ENCODE results near the gene PLK2. TPM values are rescaled to one million over a fixed set of nuclear protein-coding genes. Genes with fewer than 3 reads are reported as not detected.

The PLK2 gene
- polyA plus RNA-seq, 3 donors = 6.0 to 27.2 (median 24.2) TPM

- WGBS, 3 donors = 78 to 95% (median 89%) methylated on average over 2 of the region's 2 CpGs
- H3K27ac ChIP-seq (ENCODE audit: low read depth, low read length) = no peak overlapping the region
These were observed 53.5 kb downstream of the PLK2 start for GRCh38 chr5:58406394-58406793.

- no peak overlapping the region for H3K27ac ChIP-seq (ENCODE audit: low read depth, low read length)
- 43 to 61% (median 48%) methylated on average over 2 of the region's 2 CpGs for WGBS, 3 donors
These were observed 54.7 kb downstream of the PLK2 start for GRCh38 chr5:58405175-58405574.

GRCh38 chr5:58404734-58405133 lies 55.2 kb downstream of the PLK2 start:
- H3K27ac ChIP-seq (ENCODE audit: low read depth, low read length) = no peak overlapping the region
- WGBS, 3 donors = 85 to 94% (median 90%) methylated on average over 3 of the region's 3 CpGs

Other genes starting within 250 kb of the PLK2 start
- 1 to 10 TPM in 2 of 3 donors, under 1 TPM in 1; 0.32 to 1.1 (median 1.0) TPM for gene GAPT, start 31.3 kb upstream of the PLK2 start, polyA plus RNA-seq
- gene RAB3C, start 123.0 kb upstream of the PLK2 start, polyA plus RNA-seq = 1 to 10 TPM in 2 of 3 donors, under 1 TPM in 1; 0.34 to 5.5 (median 2.7) TPM

Measured in adipose tissue (tissue), 3 donors.